ENCODE results near the gene ARL4A. TPM values are rescaled to one million over a fixed set of nuclear protein-coding genes. Genes with fewer than 3 reads are reported as not detected.

Gene ARL4A
- total and polyA plus RNA-seq, 2 donors (not counting 3 experiments of a cell fraction or from before 2014, with no cell fraction given), result 34.1 to 43.2 TPM

DNA sequence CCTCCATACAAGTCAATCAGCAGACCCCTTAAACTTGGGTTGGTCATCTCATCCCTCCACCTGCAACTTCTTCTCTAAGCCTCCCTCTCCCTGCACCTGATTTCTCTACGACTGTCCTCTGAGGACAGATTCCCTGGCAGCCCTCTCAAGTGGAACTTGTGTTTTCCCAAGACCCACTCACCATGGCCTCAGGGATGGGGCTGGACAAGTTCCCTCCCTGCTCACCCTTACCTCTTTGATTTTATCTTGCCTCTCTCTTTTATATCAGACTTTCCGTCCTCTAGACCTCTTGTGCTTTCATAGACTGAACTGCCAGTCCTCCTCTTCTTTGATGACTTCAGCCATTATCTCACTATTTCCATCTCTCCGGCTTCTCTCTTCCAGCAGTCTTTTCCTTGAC is 46.2 kb upstream of the ARL4A start:
- BruUV-seq (replicated peaks), result no TSS peak
- Histone ChIP-seq H3K9me1 (replicated peaks; ENCODE audit: control insufficient read depth, extremely low read depth, insufficient read depth, low read length) (no peaks in the 10 kb centered on the region), H3K36me3 (ENCODE audit: control insufficient read depth in 2 of 2, extremely low read depth in 1 of 2, insufficient read depth in 2 of 2, low read length in 2 of 2) (no peaks in the 10 kb centered on the region), H3K79me2 (ENCODE audit: control insufficient read depth, insufficient read depth, low read length) (no peaks in the 10 kb centered on the region), H3K4me1 (ENCODE audit: control insufficient read depth, extremely low read depth, insufficient read depth, low read length) (no peaks in the 10 kb centered on the region), H4K20me1 (replicated peaks; ENCODE audit: control insufficient read depth, extremely low read depth, insufficient read depth, low read length) (no peaks in the 10 kb centered on the region), H3K9me3 (replicated peaks; ENCODE audit: control insufficient read depth, insufficient read depth, low read length) (no peaks in the 10 kb centered on the region), H2AFZ (ENCODE audit: low read depth, low read length) (no peak overlapping the region), H3K27ac (ENCODE audit: insufficient read depth, low read depth, low read length) (no peak overlapping the region), H3K9ac (replicated peaks; ENCODE audit: extremely low read depth, insufficient read depth, low read length) (no peak overlapping the region), H3K4me2 (ENCODE audit: insufficient read depth, low read length) (no peak overlapping the region), H3K27me3 (ENCODE audit: control insufficient read depth in 2 of 2, insufficient read depth in 2 of 2, low read length in 2 of 2) (peaks cover 8 to 9% of the 10 kb centered on the region in 2 experiments), H3K4me3 (replicated peaks in 1 of 3; ENCODE audit: insufficient read depth in 1 of 3, low read depth in 1 of 3, low read length in 3 of 3) (no peak overlapping the region)
- no peak for DNase-seq (ENCODE audit: low read depth, low spot score)
- FAIRE-seq, result no peak
- TF ChIP-seq EZH2 (IDR thresholded peaks at IDR 0.05; ENCODE audit: borderline replicate concordance, low read depth, low read length, severe bottlenecking) (no peak), POLR2AphosphoS5 (IDR thresholded peaks at IDR 0.05; ENCODE audit: insufficient read depth, low read depth, low read length) (no peak), JUN (IDR thresholded peaks at IDR 0.05; ENCODE audit: borderline replicate concordance, insufficient read depth, insufficient read length, low read depth) (no peak), POLR2A (IDR thresholded peaks at IDR 0.05; ENCODE audit: low read depth, low read length) (no peak), FOS (IDR thresholded peaks at IDR 0.05; ENCODE audit: borderline replicate concordance, insufficient read depth, low read length) (no peak)
- TF ChIP-seq, protein P1, sequence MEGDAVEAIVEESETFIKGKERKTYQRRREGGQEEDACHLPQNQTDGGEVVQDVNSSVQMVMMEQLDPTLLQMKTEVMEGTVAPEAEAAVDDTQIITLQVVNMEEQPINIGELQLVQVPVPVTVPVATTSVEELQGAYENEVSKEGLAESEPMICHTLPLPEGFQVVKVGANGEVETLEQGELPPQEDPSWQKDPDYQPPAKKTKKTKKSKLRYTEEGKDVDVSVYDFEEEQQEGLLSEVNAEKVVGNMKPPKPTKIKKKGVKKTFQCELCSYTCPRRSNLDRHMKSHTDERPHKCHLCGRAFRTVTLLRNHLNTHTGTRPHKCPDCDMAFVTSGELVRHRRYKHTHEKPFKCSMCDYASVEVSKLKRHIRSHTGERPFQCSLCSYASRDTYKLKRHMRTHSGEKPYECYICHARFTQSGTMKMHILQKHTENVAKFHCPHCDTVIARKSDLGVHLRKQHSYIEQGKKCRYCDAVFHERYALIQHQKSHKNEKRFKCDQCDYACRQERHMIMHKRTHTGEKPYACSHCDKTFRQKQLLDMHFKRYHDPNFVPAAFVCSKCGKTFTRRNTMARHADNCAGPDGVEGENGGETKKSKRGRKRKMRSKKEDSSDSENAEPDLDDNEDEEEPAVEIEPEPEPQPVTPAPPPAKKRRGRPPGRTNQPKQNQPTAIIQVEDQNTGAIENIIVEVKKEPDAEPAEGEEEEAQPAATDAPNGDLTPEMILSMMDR (IDR thresholded peaks at IDR 0.05; ENCODE audit: extremely low read depth in 1 of 2, insufficient read depth in 1 of 2, low read depth in 1 of 2, low read length in 2 of 2), result no peak
- TF ChIP-seq, protein P2, sequence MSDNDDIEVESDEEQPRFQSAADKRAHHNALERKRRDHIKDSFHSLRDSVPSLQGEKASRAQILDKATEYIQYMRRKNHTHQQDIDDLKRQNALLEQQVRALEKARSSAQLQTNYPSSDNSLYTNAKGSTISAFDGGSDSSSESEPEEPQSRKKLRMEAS (IDR thresholded peaks at IDR 0.05; ENCODE audit: insufficient read depth, insufficient read length), result no peak
- ChIA-PET POLR2A (no interaction called here), CTCF (interaction anchor here (0.5 to 1.6 kb wide), 5 partner anchors 43 to 621 kb away, joined by 3 to 6 read pairs (median 3); no protein-coding TSS in a partner anchor)
- intact Hi-C loops (cut with micrococcal nuclease), result loop anchor here (10.0 kb wide), 1 partner anchor 1084 kb away; no protein-coding TSS in a partner anchor
- dilution Hi-C loops (cut with MboI; ENCODE audit: extremely low pct_ligation_motif_present, low sequenced_read_pairs), result no loop called here
